Mucosa of descending colon (tissue), 3 donors: ENCODE data around the gene AKAP6. TPM values are rescaled to one million over a fixed set of nuclear protein-coding genes. Genes with fewer than 3 reads are reported as not detected.

Experiments
- ATAC-seq: fragments of 200-7000 bp; cut with Tn5 transposase; one replicate; pipeline ENCODE4 v1.9.1; 2020; ENCODE audit warnings: mild to moderate bottlenecking, moderate library complexity
- DNase-seq, 3 donors: peaks; one replicate each; pipeline ENCODE4 v3.0.0-alpha.2; 2020
- H3K36me3 ChIP-seq: fragments of 200-600 bp; one replicate; pipeline ENCODE4 v1.8.0; 2021; ENCODE audit warnings: low read depth, mild to moderate bottlenecking
- H3K4me1 ChIP-seq: fragments of 200-600 bp; one replicate; pipeline ENCODE4 v1.8.0; 2021; ENCODE audit warnings: low read depth, mild to moderate bottlenecking
- H3K4me3 ChIP-seq: fragments of 200-600 bp; one replicate; pipeline ENCODE4 v1.8.0; 2021; ENCODE audit warnings: mild to moderate bottlenecking
- H3K9me3 ChIP-seq: fragments of 200-600 bp; one replicate; pipeline ENCODE4 v1.8.0; 2021; ENCODE audit warnings: mild to moderate bottlenecking
- intact Hi-C, 2 donors: fragments of 100-400 bp; cut with DNase I in 1 of 2; cut with micrococcal nuclease in 1 of 2; formaldehyde crosslinking; loops; one replicate each; pipeline versions ENCODE4 v1.11.0 to v1.11.1; 2022; cut with DNase I, micrococcal nuclease
- total RNA-seq, 3 donors: library from RNA; stranded (reverse); fragmentation: NEBNext Ultra II Directional in 2 of 3; extraction: Animal tissue kit (Norgen Biotek cat#: 25700) in 2 of 3; gene quantifications; one replicate each; pipeline versions ENCODE4 v1.2.1 to v1.2.4, GENCODE V29; 2021 to 2023
- TF ChIP-seq, protein P1 (sequence below): fragments of 200-600 bp; IDR thresholded peaks from one replicate; pipeline ENCODE4 v1.8.0; 2022; ENCODE audit warnings: antibody characterized with exemption, mild to moderate bottlenecking
- donor health status: DM: no; HTN: no; CAD: no; lungs with moderate emphysema.
- donor health status: DM: no; HTN: no; CAD: no.
- donor health status: DM: no; HTN: yes; CAD: no.

AKAP6 gene
- total RNA-seq, 3 donors from 2014 or later = 4.2 to 30.8 (median 5.4) TPM

DNA sequence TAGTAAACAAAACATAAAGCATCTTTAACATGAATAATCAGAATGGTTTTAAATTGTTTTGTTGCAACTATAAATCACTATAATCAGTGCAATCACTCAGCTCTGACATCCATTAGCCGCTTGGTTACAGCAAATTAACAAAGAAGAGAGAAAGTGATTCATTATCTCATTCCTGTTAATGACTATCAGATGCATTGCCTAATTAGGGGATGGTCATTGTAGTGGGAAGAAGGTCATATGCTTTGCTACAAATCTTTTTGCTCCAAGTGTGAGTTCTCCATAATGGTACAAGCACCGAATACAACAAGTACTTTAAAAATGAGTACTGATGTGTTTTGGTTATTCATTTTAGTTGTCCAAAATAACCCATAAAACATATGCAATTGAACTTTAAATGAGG lies 272.0 kb downstream of the AKAP6 start:
- no peak overlapping the region for H3K4me3 ChIP-seq
- no peaks in the 10 kb centered on the region for H3K9me3 ChIP-seq
- H3K4me1 ChIP-seq = no peaks in the 10 kb centered on the region
- H3K36me3 ChIP-seq = no peaks in the 10 kb centered on the region
- no peak for DNase-seq
- intact Hi-C loops = no loop called here
- TF ChIP-seq, protein P1, sequence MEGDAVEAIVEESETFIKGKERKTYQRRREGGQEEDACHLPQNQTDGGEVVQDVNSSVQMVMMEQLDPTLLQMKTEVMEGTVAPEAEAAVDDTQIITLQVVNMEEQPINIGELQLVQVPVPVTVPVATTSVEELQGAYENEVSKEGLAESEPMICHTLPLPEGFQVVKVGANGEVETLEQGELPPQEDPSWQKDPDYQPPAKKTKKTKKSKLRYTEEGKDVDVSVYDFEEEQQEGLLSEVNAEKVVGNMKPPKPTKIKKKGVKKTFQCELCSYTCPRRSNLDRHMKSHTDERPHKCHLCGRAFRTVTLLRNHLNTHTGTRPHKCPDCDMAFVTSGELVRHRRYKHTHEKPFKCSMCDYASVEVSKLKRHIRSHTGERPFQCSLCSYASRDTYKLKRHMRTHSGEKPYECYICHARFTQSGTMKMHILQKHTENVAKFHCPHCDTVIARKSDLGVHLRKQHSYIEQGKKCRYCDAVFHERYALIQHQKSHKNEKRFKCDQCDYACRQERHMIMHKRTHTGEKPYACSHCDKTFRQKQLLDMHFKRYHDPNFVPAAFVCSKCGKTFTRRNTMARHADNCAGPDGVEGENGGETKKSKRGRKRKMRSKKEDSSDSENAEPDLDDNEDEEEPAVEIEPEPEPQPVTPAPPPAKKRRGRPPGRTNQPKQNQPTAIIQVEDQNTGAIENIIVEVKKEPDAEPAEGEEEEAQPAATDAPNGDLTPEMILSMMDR = no peak
- no peak for ATAC-seq

DNA sequence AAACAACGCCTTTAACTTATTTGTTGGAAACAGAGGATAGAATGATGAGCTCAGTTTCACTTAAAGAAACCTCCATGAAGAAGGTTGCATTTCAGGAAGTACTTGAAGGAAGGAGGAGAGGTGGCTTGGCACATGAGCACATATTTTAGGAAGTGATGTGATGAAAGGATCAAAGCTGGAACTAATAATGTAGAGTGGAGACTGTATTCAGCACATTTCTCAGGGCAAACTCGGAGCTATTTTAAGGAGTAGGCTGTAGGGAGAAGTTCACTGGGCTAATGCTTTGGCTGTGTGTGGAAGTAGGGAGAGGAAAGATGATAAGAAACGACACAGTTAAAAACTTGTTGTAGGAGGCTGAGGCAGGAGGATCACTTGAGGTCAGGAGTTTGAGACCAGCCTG lies 272.8 kb downstream of the AKAP6 start:
- no peaks in the 10 kb centered on the region for H3K4me1 ChIP-seq
- intact Hi-C loops = no loop called here
- TF ChIP-seq, protein P1 = no peak
- no peaks in the 10 kb centered on the region for H3K9me3 ChIP-seq
- ATAC-seq = no peak
- H3K4me3 ChIP-seq = no peak overlapping the region
- no peaks in the 10 kb centered on the region for H3K36me3 ChIP-seq
- DNase-seq = no peak

DNA sequence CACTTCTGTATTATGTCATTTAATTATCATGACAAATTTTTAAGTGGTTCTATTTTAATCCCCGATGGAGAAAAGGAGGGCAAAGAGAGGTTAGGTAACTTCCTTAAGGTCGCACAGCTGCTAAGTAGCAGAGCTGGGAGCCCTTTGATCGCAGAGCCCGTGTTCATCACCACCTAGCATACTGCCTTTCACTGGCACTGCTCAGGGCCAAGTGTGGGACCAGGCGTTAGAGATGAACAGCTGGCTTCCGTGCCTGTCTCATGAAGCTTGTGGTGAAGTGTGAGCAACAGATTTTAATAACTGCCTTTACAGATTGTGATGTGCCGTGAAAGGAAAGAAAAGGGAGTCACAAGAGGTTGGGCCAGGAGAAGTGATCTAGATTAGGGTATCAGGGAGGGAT lies 273.6 kb downstream of the AKAP6 start:
- H3K4me1 ChIP-seq = no peaks in the 10 kb centered on the region
- no peak for ATAC-seq
- no peak overlapping the region for H3K4me3 ChIP-seq
- no peaks in the 10 kb centered on the region for H3K36me3 ChIP-seq
- intact Hi-C loops = no loop called here
- DNase-seq = no peak
- TF ChIP-seq, protein P1 = no peak
- no peaks in the 10 kb centered on the region for H3K9me3 ChIP-seq

DNA sequence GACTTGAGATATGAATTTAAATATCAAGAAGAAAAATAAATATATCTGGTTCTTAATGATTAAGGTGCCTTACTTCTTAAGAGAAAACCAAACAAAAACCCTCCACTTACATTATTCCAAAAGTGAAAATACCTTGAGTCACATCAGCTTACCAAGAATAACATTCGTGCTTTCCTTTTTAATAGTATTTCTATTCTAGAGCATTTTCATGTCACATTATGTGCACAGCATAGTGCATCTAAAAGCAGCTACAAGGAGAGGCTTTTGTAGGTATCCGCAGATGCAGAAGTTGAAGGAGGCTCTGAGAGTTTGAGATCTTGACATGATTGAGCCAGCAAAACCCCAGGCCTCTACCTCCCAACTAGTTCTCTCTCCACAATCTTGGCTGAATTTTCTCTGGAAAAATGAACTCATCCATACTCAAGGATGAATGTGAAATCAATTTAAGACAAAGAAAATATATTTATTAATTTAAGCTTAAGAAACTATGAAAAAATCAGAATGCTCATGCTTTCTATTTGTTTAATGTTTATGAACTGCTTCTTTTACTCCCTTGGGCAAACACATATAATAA lies 275.0 kb downstream of the AKAP6 start:
- DNase-seq (no peak), ATAC-seq (no peak)
- TF ChIP-seq, protein P1 = no peak
- Histone ChIP-seq H3K4me1 (no peaks in the 10 kb centered on the region), H3K4me3 (no peak overlapping the region), H3K36me3 (no peaks in the 10 kb centered on the region), H3K9me3 (no peaks in the 10 kb centered on the region)
- intact Hi-C loops = no loop called here

DNA sequence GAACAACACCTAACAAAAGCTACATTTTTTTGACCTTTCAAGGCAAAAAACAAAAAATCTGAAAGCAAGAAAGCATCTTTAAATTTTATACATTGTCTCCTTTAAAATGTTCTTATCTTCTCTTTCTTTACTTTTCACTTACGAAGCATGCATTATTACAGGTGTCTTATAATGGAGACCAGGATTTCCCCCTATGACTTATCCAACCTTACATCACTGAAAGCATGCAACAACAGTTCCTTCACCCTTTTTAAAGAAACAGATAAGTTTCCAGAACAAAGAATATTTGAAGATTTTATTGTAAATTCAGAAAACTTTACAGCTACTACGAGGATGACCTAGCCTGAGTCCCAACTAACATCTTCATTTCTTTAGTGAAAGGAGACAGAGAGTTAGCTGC lies 277.2 kb downstream of the AKAP6 start:
- no peaks in the 10 kb centered on the region for H3K36me3 ChIP-seq
- no peaks in the 10 kb centered on the region for H3K9me3 ChIP-seq
- intact Hi-C loops = no loop called here
- no peaks in the 10 kb centered on the region for H3K4me1 ChIP-seq
- no peak overlapping the region for H3K4me3 ChIP-seq
- TF ChIP-seq, protein P1 = no peak
- no peak for DNase-seq
- ATAC-seq = peak; percentile 66

DNA sequence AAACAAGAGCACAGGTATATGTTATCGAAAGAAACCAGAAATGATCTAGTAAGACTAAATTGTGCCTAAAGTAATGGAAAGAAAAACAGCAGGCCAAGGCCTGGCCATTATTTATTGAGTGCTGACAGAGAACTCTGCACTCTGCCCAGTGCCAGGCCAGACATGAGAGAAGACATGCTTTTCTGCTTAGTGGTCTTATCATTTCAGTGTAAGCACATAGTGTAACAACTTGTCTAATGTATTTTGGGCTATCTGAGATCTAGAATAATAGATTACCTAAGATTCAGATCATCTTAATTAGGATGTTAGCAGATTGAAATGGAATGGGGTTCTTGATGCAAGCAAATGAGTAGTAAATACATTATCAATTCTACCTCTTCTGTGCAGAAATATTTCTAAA lies 278.3 kb downstream of the AKAP6 start:
- H3K9me3 ChIP-seq = no peaks in the 10 kb centered on the region
- no peaks in the 10 kb centered on the region for H3K4me1 ChIP-seq
- no peaks in the 10 kb centered on the region for H3K36me3 ChIP-seq
- TF ChIP-seq, protein P1 = no peak
- intact Hi-C loops = no loop called here
- ATAC-seq (no peak), DNase-seq (no peak)
- no peak overlapping the region for H3K4me3 ChIP-seq
